HepG2 (cell line): Measurements from ENCODE around the gene GRHL1. TPM values are rescaled to one million over a fixed set of nuclear protein-coding genes. Genes with fewer than 3 reads are reported as not detected.

ENCODE experiments used
- ATF7-NPFF ChIP-seq: sonication (generic); formaldehyde crosslinking; IDR thresholded peaks from 2 replicates; pipeline ENCODE4 v1.8.1; 2023; ENCODE audit warnings: mild to moderate bottlenecking, low read depth, missing genetic modification reagents, moderate library complexity
- BRCA1 ChIP-seq: sonication (generic); formaldehyde crosslinking; IDR thresholded peaks from 2 replicates; pipeline ENCODE4 v1.4.0; 2020; ENCODE audit warnings: missing genetic modification reagents
- ETV5 ChIP-seq: IDR thresholded peaks from 2 replicates; pipeline ENCODE4 v1.6.1; 2018; ENCODE audit warnings: missing biosample characterization, missing genetic modification reagents, inconsistent platforms, borderline replicate concordance
- FOXM1 ChIP-seq: sonication (generic); formaldehyde crosslinking; IDR thresholded peaks from 2 replicates; pipeline ENCODE4 v1.5.0; 2020; ENCODE audit warnings: missing genetic modification reagents
- GPN1 ChIP-seq: sonication (generic); formaldehyde crosslinking; IDR thresholded peaks from 2 replicates; pipeline ENCODE4 v1.5.1; 2020; ENCODE audit warnings: missing genetic modification reagents, borderline replicate concordance
- GRHL1 ChIP-seq: sonication (generic); formaldehyde crosslinking; conservative IDR thresholded peaks from 2 replicates; pipeline ENCODE4 v1.8.0; 2022; ENCODE audit warnings: missing genetic modification reagents
- IKZF1 ChIP-seq: fragments of 450-650 bp; IDR thresholded peaks from 2 replicates; pipeline ENCODE4 v1.7.1; 2016
- MLLT10 ChIP-seq: sonication (generic); formaldehyde crosslinking; IDR thresholded peaks from 2 replicates; pipeline ENCODE4 v1.4.0; 2020; ENCODE audit warnings: missing genetic modification reagents
- PBX3 ChIP-seq: sonication (generic); formaldehyde crosslinking; IDR thresholded peaks from 2 replicates; pipeline ENCODE4 v1.8.1; 2023; ENCODE audit warnings: missing genetic modification reagents, inconsistent platforms, borderline replicate concordance
- RAD21 ChIP-seq: fragments of 450-650 bp; formaldehyde crosslinking; IDR thresholded peaks from 2 replicates; pipeline ENCODE4 v1.5.0; 2020; ENCODE audit warnings: mild to moderate bottlenecking
- RORA ChIP-seq: sonication (generic); formaldehyde crosslinking; IDR thresholded peaks from 2 replicates; pipeline ENCODE4 v1.5.0; 2020; ENCODE audit warnings: mild to moderate bottlenecking, missing genetic modification reagents, moderate library complexity
- SMAD1 ChIP-seq: sonication (generic); formaldehyde crosslinking; IDR thresholded peaks from 2 replicates; pipeline ENCODE4 v1.4.0; 2020; ENCODE audit warnings: missing genetic modification reagents, low read depth, mild to moderate bottlenecking, borderline replicate concordance
- TCF7L2 ChIP-seq: IDR thresholded peaks from 2 replicates; pipeline ENCODE4 v1.6.1; 2011; ENCODE audit warnings: mild to moderate bottlenecking, low read depth, low read length, moderate library complexity
- YEATS2 ChIP-seq: sonication (generic); formaldehyde crosslinking; IDR thresholded peaks from 2 replicates; pipeline ENCODE4 v1.4.0; 2020; ENCODE audit warnings: missing genetic modification reagents, borderline replicate concordance
- ZBTB21 ChIP-seq: sonication (generic); formaldehyde crosslinking; IDR thresholded peaks from 2 replicates; pipeline ENCODE4 v1.4.0; 2020; ENCODE audit warnings: missing genetic modification reagents
- ZFAT ChIP-seq: sonication (generic); formaldehyde crosslinking; conservative IDR thresholded peaks from 2 replicates; pipeline ENCODE4 v1.8.1; 2023; ENCODE audit warnings: missing genetic modification reagents, inconsistent platforms
- ZIK1 ChIP-seq: sonication (generic); formaldehyde crosslinking; IDR thresholded peaks from 2 replicates; pipeline ENCODE4 v1.5.0; 2020; ENCODE audit warnings: mild to moderate bottlenecking, low read depth, missing genetic modification reagents, borderline replicate concordance
- ZNF143 ChIP-seq: sonication (generic); formaldehyde crosslinking; IDR thresholded peaks from 2 replicates; pipeline ENCODE4 v1.4.0; 2020; ENCODE audit warnings: missing genetic modification reagents
- ZNF235 ChIP-seq: sonication (generic); formaldehyde crosslinking; IDR thresholded peaks from 2 replicates; pipeline ENCODE4 v1.8.1; 2023; ENCODE audit warnings: mild to moderate bottlenecking, missing genetic modification reagents, borderline replicate concordance
- ZNF614 ChIP-seq: IDR thresholded peaks from 2 replicates; pipeline ENCODE4 v1.6.1; 2018; ENCODE audit warnings: missing biosample characterization, missing genetic modification reagents, inconsistent platforms, borderline replicate concordance
- ZNF672 ChIP-seq: sonication (generic); formaldehyde crosslinking; IDR thresholded peaks from 2 replicates; pipeline ENCODE4 v1.8.1; 2022; ENCODE audit warnings: missing genetic modification reagents
- ZNF720 ChIP-seq: sonication (generic); formaldehyde crosslinking; IDR thresholded peaks from 2 replicates; pipeline ENCODE4 v1.4.0; 2020; ENCODE audit warnings: missing genetic modification reagents
- ZNF724P ChIP-seq: sonication (generic); formaldehyde crosslinking; IDR thresholded peaks from 2 replicates; pipeline ENCODE4 v1.8.0; 2022; ENCODE audit warnings: missing genetic modification reagents, borderline replicate concordance
- ZNF768 ChIP-seq: sonication (generic); formaldehyde crosslinking; IDR thresholded peaks from 2 replicates; pipeline ENCODE4 v1.4.0; 2020; ENCODE audit warnings: missing genetic modification reagents
- ZNF780A ChIP-seq: sonication (generic); formaldehyde crosslinking; IDR thresholded peaks from 2 replicates; pipeline ENCODE4 v1.8.0; 2022; ENCODE audit warnings: mild to moderate bottlenecking, missing genetic modification reagents, moderate library complexity
- ZNF850 ChIP-seq: sonication (generic); formaldehyde crosslinking; conservative IDR thresholded peaks from 2 replicates; pipeline ENCODE4 v1.9.0; 2021; ENCODE audit warnings: mild to moderate bottlenecking, missing genetic modification reagents
- ZSCAN31 ChIP-seq: sonication (generic); formaldehyde crosslinking; IDR thresholded peaks from 2 replicates; pipeline ENCODE4 v1.5.0; 2020; ENCODE audit warnings: low read depth, mild to moderate bottlenecking, missing genetic modification reagents
- ZSCAN5A ChIP-seq: sonication (generic); formaldehyde crosslinking; IDR thresholded peaks from 2 replicates; pipeline ENCODE4 v1.8.0; 2022; ENCODE audit warnings: mild to moderate bottlenecking, missing genetic modification reagents, borderline replicate concordance
- polyA plus RNA-seq, 8 experiments: library from polyadenylated mRNA; depleted of rRNA in 3 of 8; stranded (reverse) in 7 of 8; unstranded in 1 of 8; fragments of >200 nt; fragmentation: Illumina TruSeq in 4 of 8; extraction: Trizol in 4 of 8; gene quantifications; 2 replicates each; pipeline versions ENCODE4 v1.2.1 to v1.2.3, GENCODE V29; 2011 to 2016; ENCODE audit warnings: low read depth in 4 of 8, missing spikeins in 1 of 8, mixed read lengths in 1 of 8; ENCODE audit not compliant: insufficient read depth in 1 of 8
- total RNA-seq, 5 experiments: library from RNA; depleted of rRNA; stranded (reverse); fragments of >200 nt; fragmentation: Illumina TruSeq; extraction: Trizol; gene quantifications; 2 replicates each; pipeline ENCODE4 v1.2.3, GENCODE V29; 2016; ENCODE audit warnings: low read depth in 1 of 5

The GRHL1 gene
- total and polyA plus RNA-seq, 2 of the 13 experiments (the other 11 are each of a cell fraction or from before 2014, with no cell fraction given): 9.3 to 12.0 TPM

- no peak for TF ChIP-seq ZNF850 (CRISPR knock-in tag)
- peak; percentile 10; the same call in 1 of the 2 replicates for TF ChIP-seq ZSCAN31
- no peak; the same call in 1 of the 2 replicates for TF ChIP-seq ZNF235
- TF ChIP-seq ZNF768 (CRISPR knock-in tag): peak; percentile 49; the same call in 1 of the 2 replicates
- TF ChIP-seq ZNF720: no peak
- 0 out of 2 replicates have a peak, but pooled peaks have one; percentile 67 for TF ChIP-seq ZIK1
- TF ChIP-seq ZNF780A (CRISPR knock-in tag): no peak; the same call in 1 of the 2 replicates
- TF ChIP-seq RAD21: peak; percentile 1; the same call in 1 of the 2 replicates
- TF ChIP-seq ETV5 (CRISPR knock-in tag): peak; percentile 17; the same call in 1 of the 2 replicates
- peak; percentile 24; the same call in 1 of the 2 replicates for TF ChIP-seq ATF7-NPFF (CRISPR knock-in tag)
- no peak for TF ChIP-seq BRCA1
- TF ChIP-seq GPN1 (CRISPR knock-in tag): no peak
- no peak for TF ChIP-seq ZFAT (CRISPR knock-in tag)
- TF ChIP-seq ZNF614: no peak
- TF ChIP-seq YEATS2 (CRISPR knock-in tag): peak; percentile 51; the same call in 1 of the 2 replicates
- TF ChIP-seq GRHL1 (CRISPR knock-in tag): no peak
- TF ChIP-seq ZNF672 (CRISPR knock-in tag): 0 out of 2 replicates have a peak, but pooled peaks have one; percentile 14
- TF ChIP-seq MLLT10 (CRISPR knock-in tag): no peak
- no peak for TF ChIP-seq PBX3 (CRISPR knock-in tag)
- TF ChIP-seq SMAD1 (CRISPR knock-in tag): no peak
- peak; percentile 72 for TF ChIP-seq ZBTB21 (CRISPR knock-in tag)
- TF ChIP-seq FOXM1 (CRISPR knock-in tag): no peak
- no peak for TF ChIP-seq ZSCAN5A (CRISPR knock-in tag)
- no peak for TF ChIP-seq RORA (CRISPR knock-in tag)
- no peak for TF ChIP-seq ZNF143 (CRISPR knock-in tag)
- peak; percentile 70; the same call in 1 of the 2 replicates for TF ChIP-seq ZNF724P
- TF ChIP-seq TCF7L2: no peak
- TF ChIP-seq IKZF1: no peak
Measured at GRCh38 chr2:10043906-10044601, 92.6 kb downstream of the GRHL1 start (continued).
